Astrocyte (in vitro differentiated cells and primary cell): ENCODE data around the gene CCDC137. TPM values are rescaled to one million over a fixed set of nuclear protein-coding genes. Genes with fewer than 3 reads are reported as not detected.
A peak's percentile ranks its signal among the peaks of the same experiment; 100 is the strongest.

Experiments
- DNase-seq: peaks from one replicate; pipeline ENCODE4 v3.0.0-alpha.2; 2010; ENCODE audit warnings: low read depth
- FAIRE-seq: peaks from 2 replicates; lab custom pipeline; 2011; peaks lifted over from hg19 to GRCh38; lab: Jason Lieb, UNC
- H2AFZ ChIP-seq: 2 replicates; pipeline ENCODE4 v1.6.0; 2012; ENCODE audit warnings: low read depth, low read length, inconsistent platforms
- H3K27ac ChIP-seq: 2 replicates; pipeline ENCODE4 v1.5.1; 2011; ENCODE audit warnings: low read depth, low read length, inconsistent platforms
- H3K27me3 ChIP-seq: 2 replicates; pipeline ENCODE4 v1.6.0; 2011; ENCODE audit warnings: low read length, inconsistent platforms; ENCODE audit not compliant: insufficient read depth
- H3K36me3 ChIP-seq: 2 replicates; pipeline ENCODE4 v1.5.1; 2011; ENCODE audit warnings: low read length, inconsistent platforms; ENCODE audit not compliant: insufficient read depth
- H3K4me1 ChIP-seq: 2 replicates; pipeline ENCODE4 v1.5.1; 2011; ENCODE audit warnings: low read length, inconsistent platforms; ENCODE audit not compliant: insufficient read depth
- H3K4me2 ChIP-seq: 2 replicates; pipeline ENCODE4 v1.6.0; 2012; ENCODE audit warnings: low read length, inconsistent platforms
- H3K4me3 ChIP-seq: 2 replicates; pipeline ENCODE4 v1.5.1; 2011; ENCODE audit warnings: low read depth, mild to moderate bottlenecking, low read length, inconsistent platforms; ENCODE audit not compliant: insufficient read depth
- H3K79me2 ChIP-seq: 2 replicates; pipeline ENCODE4 v1.6.0; 2012; ENCODE audit warnings: mild to moderate bottlenecking, low read length, inconsistent platforms; ENCODE audit not compliant: insufficient read depth
- H3K9ac ChIP-seq: 2 replicates; pipeline ENCODE4 v1.6.0; 2012; ENCODE audit warnings: mild to moderate bottlenecking, low read length, inconsistent platforms
- H3K9me3 ChIP-seq: 2 replicates; pipeline ENCODE4 v1.5.1; 2012; ENCODE audit warnings: low read depth, mild to moderate bottlenecking, low read length, inconsistent platforms; ENCODE audit not compliant: insufficient read depth
- H4K20me1 ChIP-seq: 2 replicates; pipeline ENCODE4 v1.6.0; 2012; ENCODE audit warnings: low read length, inconsistent platforms; ENCODE audit not compliant: insufficient read depth
- H3K27ac Mint-ChIP-seq: one replicate; pipeline ENCODE4 v1.8.0; 2021; ENCODE audit warnings: mild to moderate bottlenecking, mixed read lengths; ENCODE audit not compliant: unreplicated experiment
- H3K27me3 Mint-ChIP-seq: one replicate; pipeline ENCODE4 v1.8.0; 2021; ENCODE audit warnings: low read depth, mixed read lengths; ENCODE audit not compliant: unreplicated experiment
- H3K36me3 Mint-ChIP-seq: one replicate; pipeline ENCODE4 v1.8.0; 2021; ENCODE audit warnings: low read depth, mixed read lengths; ENCODE audit not compliant: unreplicated experiment
- H3K4me1 Mint-ChIP-seq: one replicate; pipeline ENCODE4 v1.8.0; 2021; ENCODE audit warnings: low read depth, mixed read lengths; ENCODE audit not compliant: unreplicated experiment
- H3K4me3 Mint-ChIP-seq: one replicate; pipeline ENCODE4 v1.8.0; 2021; ENCODE audit warnings: mild to moderate bottlenecking, moderate library complexity, mixed read lengths; ENCODE audit not compliant: unreplicated experiment
- H3K9me3 Mint-ChIP-seq: one replicate; pipeline ENCODE4 v1.8.0; 2021; ENCODE audit warnings: mild to moderate bottlenecking, mixed read lengths; ENCODE audit not compliant: unreplicated experiment
- EZH2 ChIP-seq: IDR thresholded peaks from 2 replicates; pipeline ENCODE4 v1.6.1; 2012; ENCODE audit warnings: mild to moderate bottlenecking, low read length, inconsistent platforms; ENCODE audit not compliant: insufficient read depth
- total RNA-seq: library from RNA; stranded (reverse); gene quantifications from 2 replicates; pipeline ENCODE4 v1.2.1, GENCODE V29; 2021
- TF ChIP-seq, protein P1 (sequence below): IDR thresholded peaks from 2 replicates; pipeline ENCODE4 v1.5.1; 2011; ENCODE audit warnings: low read depth, mild to moderate bottlenecking, inconsistent platforms, low read length, moderate library complexity; ENCODE audit not compliant: insufficient read depth

Gene CCDC137
- total RNA-seq, 1 donor from 2014 or later, result 29.4 TPM

DNA sequence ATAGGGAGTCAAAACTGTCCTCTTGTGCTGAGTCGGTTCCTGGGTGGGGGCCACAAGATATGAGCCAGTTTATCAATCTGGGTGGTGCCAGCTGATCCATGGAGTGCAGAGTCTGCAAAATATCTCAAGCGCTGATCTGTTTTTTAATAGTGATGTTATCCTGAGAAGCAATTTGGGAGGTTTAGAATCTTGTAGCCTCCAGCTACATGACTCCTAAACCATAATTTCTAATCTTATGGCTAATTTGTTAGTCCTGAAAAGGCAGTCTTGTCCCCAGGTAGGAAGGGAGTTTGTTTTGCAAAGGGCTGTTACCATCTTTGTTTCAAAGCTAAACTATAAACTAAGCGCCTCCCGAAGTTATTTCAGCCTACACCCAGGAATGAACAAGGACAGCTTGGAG lies 27.9 kb upstream of the CCDC137 start:
- Histone ChIP-seq H3K36me3 (peaks cover 2% of the 10 kb centered on the region), H3K27me3 (no peaks in the 10 kb centered on the region), H3K4me2 (no peak overlapping the region), H3K27ac (no peak overlapping the region), H3K9me3 (no peaks in the 10 kb centered on the region), H3K4me3 (no peak overlapping the region), H3K4me1 (peaks cover 22% of the 10 kb centered on the region), H3K9ac (no peak overlapping the region), H3K79me2 (peaks cover 31% of the 10 kb centered on the region), H2AFZ (no peak overlapping the region), H4K20me1 (peaks cover 26% of the 10 kb centered on the region)
- Mint-ChIP-seq H3K4me1 (peaks cover 11% of the 10 kb centered on the region), H3K4me3 (peak overlapping the region; percentile 74), H3K27me3 (no peaks in the 10 kb centered on the region), H3K9me3 (no peaks in the 10 kb centered on the region), H3K27ac (no peak overlapping the region), H3K36me3 (no peaks in the 10 kb centered on the region)
- DNase-seq (no peak), FAIRE-seq (no peak)
- no peak for TF ChIP-seq EZH2
- TF ChIP-seq, protein P1, sequence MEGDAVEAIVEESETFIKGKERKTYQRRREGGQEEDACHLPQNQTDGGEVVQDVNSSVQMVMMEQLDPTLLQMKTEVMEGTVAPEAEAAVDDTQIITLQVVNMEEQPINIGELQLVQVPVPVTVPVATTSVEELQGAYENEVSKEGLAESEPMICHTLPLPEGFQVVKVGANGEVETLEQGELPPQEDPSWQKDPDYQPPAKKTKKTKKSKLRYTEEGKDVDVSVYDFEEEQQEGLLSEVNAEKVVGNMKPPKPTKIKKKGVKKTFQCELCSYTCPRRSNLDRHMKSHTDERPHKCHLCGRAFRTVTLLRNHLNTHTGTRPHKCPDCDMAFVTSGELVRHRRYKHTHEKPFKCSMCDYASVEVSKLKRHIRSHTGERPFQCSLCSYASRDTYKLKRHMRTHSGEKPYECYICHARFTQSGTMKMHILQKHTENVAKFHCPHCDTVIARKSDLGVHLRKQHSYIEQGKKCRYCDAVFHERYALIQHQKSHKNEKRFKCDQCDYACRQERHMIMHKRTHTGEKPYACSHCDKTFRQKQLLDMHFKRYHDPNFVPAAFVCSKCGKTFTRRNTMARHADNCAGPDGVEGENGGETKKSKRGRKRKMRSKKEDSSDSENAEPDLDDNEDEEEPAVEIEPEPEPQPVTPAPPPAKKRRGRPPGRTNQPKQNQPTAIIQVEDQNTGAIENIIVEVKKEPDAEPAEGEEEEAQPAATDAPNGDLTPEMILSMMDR, result no peak

DNA sequence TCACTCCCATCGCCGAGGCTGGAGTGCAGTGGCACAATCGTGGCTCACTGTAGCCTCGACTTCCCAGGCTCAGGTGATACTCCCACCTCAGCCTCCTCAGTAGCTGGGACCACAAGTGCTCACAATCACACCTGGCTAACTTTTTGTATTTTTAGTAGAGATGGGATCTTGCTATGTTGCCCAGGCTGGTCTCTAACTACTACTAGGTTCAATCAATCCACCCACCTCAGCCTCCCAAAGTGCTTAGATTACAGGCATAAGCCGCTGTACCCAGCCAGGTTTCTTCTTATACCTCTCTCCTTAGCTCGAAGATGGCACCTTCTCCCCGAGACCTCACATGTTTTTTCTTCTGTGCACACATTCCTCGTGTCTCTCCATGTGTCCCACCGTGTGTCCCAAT lies 26.5 kb upstream of the CCDC137 start:
- Histone ChIP-seq H3K9ac (no peak overlapping the region), H4K20me1 (peaks cover 15% of the 10 kb centered on the region), H3K4me1 (peaks cover 22% of the 10 kb centered on the region), H2AFZ (no peak overlapping the region), H3K27ac (no peak overlapping the region), H3K4me2 (no peak overlapping the region), H3K27me3 (no peaks in the 10 kb centered on the region), H3K9me3 (no peaks in the 10 kb centered on the region), H3K4me3 (no peak overlapping the region), H3K36me3 (peaks cover under 1% of the 10 kb centered on the region), H3K79me2 (peaks cover 17% of the 10 kb centered on the region)
- Mint-ChIP-seq H3K4me1 (peaks cover 8% of the 10 kb centered on the region), H3K4me3 (no peak overlapping the region), H3K9me3 (no peaks in the 10 kb centered on the region), H3K36me3 (no peaks in the 10 kb centered on the region), H3K27me3 (no peaks in the 10 kb centered on the region), H3K27ac (no peak overlapping the region)
- FAIRE-seq (no peak), DNase-seq (no peak)
- TF ChIP-seq EZH2, result no peak
- TF ChIP-seq, protein P1, result no peak

DNA sequence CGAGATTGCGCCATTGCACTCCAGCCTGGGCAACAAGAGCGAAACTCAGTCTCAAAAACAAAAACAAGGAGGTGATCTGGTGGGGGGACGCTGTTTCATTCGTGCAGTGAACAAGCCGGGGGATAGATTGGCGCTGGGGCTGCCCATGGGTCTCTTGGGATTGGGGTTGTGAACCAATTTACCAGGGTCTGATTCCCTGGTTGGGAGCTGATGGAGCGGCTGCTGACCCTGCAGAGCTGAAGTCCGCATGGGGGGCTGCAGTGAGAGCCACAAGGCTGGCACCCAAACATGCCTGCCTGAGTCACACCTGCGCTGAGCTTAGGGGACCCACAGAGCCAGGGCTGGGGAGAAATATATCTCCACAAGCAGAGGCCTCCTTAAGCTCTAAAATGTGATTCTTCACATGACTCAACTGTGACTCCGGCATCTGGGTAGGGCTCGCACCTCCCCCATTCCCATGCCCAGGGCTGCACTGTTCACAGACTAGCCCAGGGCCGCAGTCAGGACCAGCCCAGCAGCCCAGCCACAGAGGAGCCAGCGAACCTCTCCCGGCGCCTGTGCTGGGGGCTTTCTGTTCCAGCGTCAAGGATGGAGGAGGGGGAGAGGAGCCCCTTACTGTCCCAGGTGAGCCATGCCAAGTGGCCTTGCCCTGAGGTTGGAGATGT lies 24.6 kb upstream of the CCDC137 start:
- H3K27ac ChIP-seq, result peak overlapping the region; percentile 70
- FAIRE-seq, result no peak
- TF ChIP-seq, protein P1, result no peak
- TF ChIP-seq EZH2, result no peak

More for the DNA sequence above, 24.6 kb upstream of the CCDC137 start:
- peak; percentile 61 for DNase-seq
- H3K36me3 ChIP-seq, result no peaks in the 10 kb centered on the region
- no peak overlapping the region for H3K4me3 ChIP-seq
- no peaks in the 10 kb centered on the region for H4K20me1 ChIP-seq
- H3K9me3 ChIP-seq, result no peaks in the 10 kb centered on the region
- peaks cover 2% of the 10 kb centered on the region for H3K36me3 Mint-ChIP-seq
- peaks cover 5% of the 10 kb centered on the region for H3K4me1 Mint-ChIP-seq
- peaks cover 4% of the 10 kb centered on the region for H3K27me3 Mint-ChIP-seq
- peak overlapping the region; percentile 78 for H3K4me2 ChIP-seq
- H3K79me2 ChIP-seq, result no peaks in the 10 kb centered on the region
- H3K27ac Mint-ChIP-seq, result no peak overlapping the region
- peaks cover 3% of the 10 kb centered on the region for H3K27me3 ChIP-seq
- no peaks in the 10 kb centered on the region for H3K9me3 Mint-ChIP-seq
- peak overlapping the region; percentile 58 for H3K9ac ChIP-seq
- H2AFZ ChIP-seq, result peak overlapping the region; percentile 57
- no peak overlapping the region for H3K4me3 Mint-ChIP-seq
- H3K4me1 ChIP-seq, result peaks cover 10% of the 10 kb centered on the region
